ENCODE data around the gene E2F8.

Gene E2F8

DNA sequence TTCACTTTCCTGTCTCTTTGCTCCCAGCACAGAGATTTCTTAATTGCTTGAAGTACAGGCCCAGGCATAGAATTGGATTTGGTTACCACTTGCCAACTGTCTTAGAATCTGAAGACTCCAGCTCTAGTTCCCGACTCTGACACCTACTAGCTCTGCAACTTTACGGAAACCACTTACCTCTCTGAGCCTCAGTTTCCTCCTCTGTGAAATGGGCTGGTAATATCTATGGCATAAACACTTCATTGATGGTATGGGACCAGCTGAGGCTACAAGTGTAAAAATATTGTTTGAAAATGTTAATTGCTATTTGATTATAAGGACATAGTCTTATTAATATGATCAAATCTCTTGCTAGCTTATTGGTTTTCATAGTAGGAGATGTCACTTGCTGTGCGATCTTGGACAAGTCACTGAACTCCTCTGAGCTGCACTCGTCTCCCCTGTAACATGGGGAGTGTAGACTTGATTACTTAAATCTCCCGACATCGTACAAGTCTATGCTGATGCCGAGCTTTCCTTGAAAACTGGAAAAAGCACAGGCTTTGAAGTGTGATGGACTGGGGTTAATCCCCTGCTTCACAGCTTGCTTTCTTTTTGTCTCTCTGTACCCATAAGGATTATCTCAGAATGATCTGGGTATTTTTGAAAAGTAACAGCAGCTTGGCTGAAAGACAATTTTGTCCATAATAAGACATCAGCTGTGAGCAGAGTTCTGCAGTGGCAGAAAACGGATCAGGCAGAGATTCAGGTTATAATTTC, 11.8 kb upstream of the E2F8 start:
- no peak overlapping the region for H3K18ac ChIP-seq (ENCODE audit: low read length)
- no peaks in the 10 kb centered on the region for H3K79me1 ChIP-seq (ENCODE audit: low read length)
- DNase-seq, result no peak
- peak overlapping the region; percentile 43 for H4K91ac ChIP-seq (ENCODE audit: low read depth, low read length)
- peaks cover 5% of the 10 kb centered on the region for H3K9me3 ChIP-seq (ENCODE audit: insufficient read depth, low read depth, low read length)
- no peak overlapping the region for H4K8ac ChIP-seq (ENCODE audit: low read depth, low read length)
- no peak overlapping the region for H3K14ac ChIP-seq (ENCODE audit: low read length)
- H3K27me3 ChIP-seq (ENCODE audit: insufficient read depth, low read length), result no peaks in the 10 kb centered on the region
- no peak overlapping the region for H3K23ac ChIP-seq (ENCODE audit: low read length)
- H3K27ac ChIP-seq (ENCODE audit: low read depth, low read length), result no peak overlapping the region
- H3K79me2 ChIP-seq (ENCODE audit: control insufficient read depth, insufficient read depth, low read length, poor library complexity), result no peaks in the 10 kb centered on the region
- H3K4me1 ChIP-seq (ENCODE audit: control insufficient read depth in 1 of 2, insufficient read depth in 2 of 2, low read length in 2 of 2), result peaks cover 0 to 2% of the 10 kb centered on the region in 2 experiments
- WGBS (ENCODE audit: extremely low coverage, insufficient coverage, insufficient read length), result no CpG with 5 or more reads among the region's 8 CpGs
- no peak overlapping the region for H3K9ac ChIP-seq (ENCODE audit: low read length)
- no peak overlapping the region for H3K4me2 ChIP-seq (ENCODE audit: low read length)
- no peak overlapping the region for H2BK120ac ChIP-seq (ENCODE audit: insufficient read depth, low read length, poor library complexity)
- no peak overlapping the region for H3K4ac ChIP-seq (ENCODE audit: low read depth, low read length)
- no peak overlapping the region for H4K12ac ChIP-seq (ENCODE audit: low read depth, low read length)
- H2AFZ ChIP-seq (ENCODE audit: insufficient read depth, low read length, poor library complexity), result no peak overlapping the region
- H2BK12ac ChIP-seq (ENCODE audit: low read length), result no peak overlapping the region
- no peak overlapping the region for H2AK5ac ChIP-seq (ENCODE audit: low read length)
- no peaks in the 10 kb centered on the region for H3K36me3 ChIP-seq (ENCODE audit: control insufficient read depth in 1 of 2, insufficient read depth in 2 of 2, low read length in 2 of 2)
- H2BK5ac ChIP-seq (ENCODE audit: low read depth, low read length, poor library complexity), result peak overlapping the region; percentile 35
- no peak overlapping the region for H3K4me3 ChIP-seq (ENCODE audit: low read depth, low read length)

DNA sequence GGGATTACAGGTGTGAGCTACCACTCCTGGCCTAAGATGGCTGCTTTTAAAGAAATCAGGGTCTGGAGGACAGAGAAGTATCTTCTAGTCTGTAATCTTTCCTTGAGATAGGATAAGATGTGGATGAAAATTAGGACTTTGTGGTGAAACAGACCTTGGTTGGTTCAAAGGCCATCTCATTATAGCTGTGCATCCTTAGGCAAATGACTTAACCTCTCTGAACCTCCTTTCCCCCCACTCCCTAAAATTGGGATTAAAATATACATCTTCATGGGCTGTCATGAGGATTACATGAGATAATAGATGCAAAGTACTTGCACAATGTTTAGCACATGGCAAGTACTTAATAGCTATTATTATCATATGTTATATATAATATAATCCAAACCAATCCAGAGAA, 10.8 kb upstream of the E2F8 start:
- Histone ChIP-seq H4K91ac (ENCODE audit: low read depth, low read length) (no peak overlapping the region), H3K4me3 (ENCODE audit: low read depth, low read length) (no peak overlapping the region), H3K4ac (ENCODE audit: low read depth, low read length) (no peak overlapping the region)

DNA sequence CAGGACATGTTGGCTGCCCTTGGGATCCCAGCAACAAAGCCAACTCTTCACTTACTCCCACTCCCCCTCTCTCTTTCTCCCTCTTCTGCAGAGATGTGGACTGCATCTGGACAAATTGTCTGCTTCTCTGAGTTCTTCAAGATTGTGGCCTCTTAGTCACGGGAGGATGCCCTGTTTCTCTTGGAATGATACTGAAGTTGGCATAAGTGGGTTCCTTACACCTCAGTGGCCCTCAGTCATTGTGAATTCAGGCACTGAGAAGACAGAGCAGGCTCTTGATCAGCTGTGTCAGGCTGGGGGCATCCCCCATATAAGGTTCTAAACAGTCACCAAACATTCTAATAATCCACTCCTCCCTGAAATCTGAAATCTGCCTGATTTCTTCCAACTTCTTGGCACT, 6.1 kb upstream of the E2F8 start:
- no peak overlapping the region for H2BK120ac ChIP-seq (ENCODE audit: insufficient read depth, low read length, poor library complexity)
- no peak overlapping the region for H4K91ac ChIP-seq (ENCODE audit: low read depth, low read length)
- H3K27me3 ChIP-seq (ENCODE audit: insufficient read depth, low read length), result no peaks in the 10 kb centered on the region
- no peak for DNase-seq
- no peak overlapping the region for H3K18ac ChIP-seq (ENCODE audit: low read length)
- WGBS (ENCODE audit: extremely low coverage, insufficient coverage, insufficient read length), result no CpG with 5 or more reads among the region's 1 CpG
- no peak overlapping the region for H3K4me2 ChIP-seq (ENCODE audit: low read length)
- H3K9me3 ChIP-seq (ENCODE audit: insufficient read depth, low read depth, low read length), result no peaks in the 10 kb centered on the region
- peaks cover 18% of the 10 kb centered on the region in 2 experiments for H3K4me1 ChIP-seq (ENCODE audit: control insufficient read depth in 1 of 2, insufficient read depth in 2 of 2, low read length in 2 of 2)
- no peak overlapping the region for H2BK5ac ChIP-seq (ENCODE audit: low read depth, low read length, poor library complexity)
- H3K36me3 ChIP-seq (ENCODE audit: control insufficient read depth in 1 of 2, insufficient read depth in 2 of 2, low read length in 2 of 2), result no peaks in the 10 kb centered on the region
- H2AFZ ChIP-seq (ENCODE audit: insufficient read depth, low read length, poor library complexity), result no peak overlapping the region
- no peak overlapping the region for H2AK5ac ChIP-seq (ENCODE audit: low read length)
- no peak overlapping the region for H3K23ac ChIP-seq (ENCODE audit: low read length)
- H3K4me3 ChIP-seq (ENCODE audit: low read depth, low read length), result no peak overlapping the region
- H3K9ac ChIP-seq (ENCODE audit: low read length), result no peak overlapping the region
- H3K79me1 ChIP-seq (ENCODE audit: low read length), result peaks cover 16% of the 10 kb centered on the region
- no peak overlapping the region for H4K12ac ChIP-seq (ENCODE audit: low read depth, low read length)
- no peak overlapping the region for H3K14ac ChIP-seq (ENCODE audit: low read length)
- no peak overlapping the region for H3K4ac ChIP-seq (ENCODE audit: low read depth, low read length)
- no peak overlapping the region for H4K8ac ChIP-seq (ENCODE audit: low read depth, low read length)
- no peak overlapping the region for H2BK12ac ChIP-seq (ENCODE audit: low read length)
- peaks cover 8% of the 10 kb centered on the region for H3K79me2 ChIP-seq (ENCODE audit: control insufficient read depth, insufficient read depth, low read length, poor library complexity)
- no peak overlapping the region for H3K27ac ChIP-seq (ENCODE audit: low read depth, low read length)

More for the DNA sequence above, 10.8 kb upstream of the E2F8 start:
- Histone ChIP-seq H3K9ac (ENCODE audit: low read length) (no peak overlapping the region), H2BK12ac (ENCODE audit: low read length) (no peak overlapping the region), H3K27me3 (ENCODE audit: insufficient read depth, low read length) (no peaks in the 10 kb centered on the region), H2AFZ (ENCODE audit: insufficient read depth, low read length, poor library complexity) (no peak overlapping the region), H2BK120ac (ENCODE audit: insufficient read depth, low read length, poor library complexity) (no peak overlapping the region), H3K79me2 (ENCODE audit: control insufficient read depth, insufficient read depth, low read length, poor library complexity) (no peaks in the 10 kb centered on the region), H3K27ac (ENCODE audit: low read depth, low read length) (no peak overlapping the region), H2BK5ac (ENCODE audit: low read depth, low read length, poor library complexity) (no peak overlapping the region), H4K12ac (ENCODE audit: low read depth, low read length) (no peak overlapping the region), H3K18ac (ENCODE audit: low read length) (no peak overlapping the region), H3K14ac (ENCODE audit: low read length) (no peak overlapping the region), H3K4me1 (ENCODE audit: control insufficient read depth in 1 of 2, insufficient read depth in 2 of 2, low read length in 2 of 2) (peaks cover 0 to 2% of the 10 kb centered on the region in 2 experiments), H4K8ac (ENCODE audit: low read depth, low read length) (no peak overlapping the region), H3K23ac (ENCODE audit: low read length) (no peak overlapping the region), H2AK5ac (ENCODE audit: low read length) (no peak overlapping the region), H3K79me1 (ENCODE audit: low read length) (no peaks in the 10 kb centered on the region), H3K36me3 (ENCODE audit: control insufficient read depth in 1 of 2, insufficient read depth in 2 of 2, low read length in 2 of 2) (no peaks in the 10 kb centered on the region), H3K9me3 (ENCODE audit: insufficient read depth, low read depth, low read length) (peaks cover 3% of the 10 kb centered on the region), H3K4me2 (ENCODE audit: low read length) (no peak overlapping the region)
- no peak for DNase-seq

DNA sequence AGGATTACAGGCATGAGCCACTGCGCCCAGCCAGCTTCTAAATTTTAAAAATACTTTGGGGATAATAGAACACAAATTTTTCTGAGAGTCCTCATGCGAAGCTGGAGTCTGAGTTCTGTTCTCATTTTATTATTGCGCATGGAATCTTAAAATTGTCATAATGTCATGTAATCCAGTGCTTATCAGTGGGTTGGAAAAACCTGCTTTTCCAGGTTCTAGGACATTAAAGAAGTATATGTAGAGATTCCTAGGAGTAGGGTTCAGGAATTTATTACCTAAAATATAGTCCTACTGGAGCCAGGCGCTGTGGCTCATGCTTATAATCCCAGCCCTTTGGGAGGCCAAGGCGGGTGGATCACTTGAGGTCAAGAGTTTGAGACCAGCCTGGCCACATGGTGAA, 4.6 kb upstream of the E2F8 start:
- H4K91ac ChIP-seq (ENCODE audit: low read depth, low read length), result no peak overlapping the region
- no CpG with 5 or more reads among the region's 5 CpGs for WGBS (ENCODE audit: extremely low coverage, insufficient coverage, insufficient read length)
- H3K18ac ChIP-seq (ENCODE audit: low read length), result no peak overlapping the region
- H2BK120ac ChIP-seq (ENCODE audit: insufficient read depth, low read length, poor library complexity), result no peak overlapping the region
- no peaks in the 10 kb centered on the region for H3K9me3 ChIP-seq (ENCODE audit: insufficient read depth, low read depth, low read length)
- H3K9ac ChIP-seq (ENCODE audit: low read length), result no peak overlapping the region
- H3K23ac ChIP-seq (ENCODE audit: low read length), result no peak overlapping the region
- DNase-seq, result peak; percentile 70 to 99
- no peak overlapping the region for H4K12ac ChIP-seq (ENCODE audit: low read depth, low read length)
- no peaks in the 10 kb centered on the region for H3K36me3 ChIP-seq (ENCODE audit: control insufficient read depth in 1 of 2, insufficient read depth in 2 of 2, low read length in 2 of 2)
- H2BK12ac ChIP-seq (ENCODE audit: low read length), result no peak overlapping the region
- no peak overlapping the region for H3K4ac ChIP-seq (ENCODE audit: low read depth, low read length)
- H3K27me3 ChIP-seq (ENCODE audit: insufficient read depth, low read length), result no peaks in the 10 kb centered on the region
- peak overlapping the region; percentile 6 for H3K27ac ChIP-seq (ENCODE audit: low read depth, low read length)
- no peak overlapping the region for H2AK5ac ChIP-seq (ENCODE audit: low read length)
- H3K4me3 ChIP-seq (ENCODE audit: low read depth, low read length), result no peak overlapping the region
- H2AFZ ChIP-seq (ENCODE audit: insufficient read depth, low read length, poor library complexity), result no peak overlapping the region
- no peak overlapping the region for H2BK5ac ChIP-seq (ENCODE audit: low read depth, low read length, poor library complexity)
- peaks cover 18 to 19% of the 10 kb centered on the region in 2 experiments for H3K4me1 ChIP-seq (ENCODE audit: control insufficient read depth in 1 of 2, insufficient read depth in 2 of 2, low read length in 2 of 2)
- H3K79me1 ChIP-seq (ENCODE audit: low read length), result peaks cover 22% of the 10 kb centered on the region
- H3K79me2 ChIP-seq (ENCODE audit: control insufficient read depth, insufficient read depth, low read length, poor library complexity), result peaks cover 13% of the 10 kb centered on the region
- H3K4me2 ChIP-seq (ENCODE audit: low read length), result no peak overlapping the region
- H3K14ac ChIP-seq (ENCODE audit: low read length), result no peak overlapping the region
- H4K8ac ChIP-seq (ENCODE audit: low read depth, low read length), result no peak overlapping the region
